GM18951 (cell line): Measurements from ENCODE around the gene EPHB1.

Source experiments
- POLR2A ChIP-seq: IDR thresholded peaks from 4 replicates; pipeline ENCODE4 v1.6.1; 2011; ENCODE audit warnings: mild to moderate bottlenecking; ENCODE audit not compliant: insufficient read length, insufficient read depth; ENCODE audit errors: extremely low read depth
- in situ Hi-C: fragments of 300-500 bp; cut with MboI; formaldehyde crosslinking; loops from one replicate; pipeline ENCODE4 v1.12.0; 2022; ENCODE audit warnings: low sequenced_read_pairs, mixed read lengths, inconsistent platforms; ENCODE audit not compliant: unreplicated experiment

Gene EPHB1

DNA sequence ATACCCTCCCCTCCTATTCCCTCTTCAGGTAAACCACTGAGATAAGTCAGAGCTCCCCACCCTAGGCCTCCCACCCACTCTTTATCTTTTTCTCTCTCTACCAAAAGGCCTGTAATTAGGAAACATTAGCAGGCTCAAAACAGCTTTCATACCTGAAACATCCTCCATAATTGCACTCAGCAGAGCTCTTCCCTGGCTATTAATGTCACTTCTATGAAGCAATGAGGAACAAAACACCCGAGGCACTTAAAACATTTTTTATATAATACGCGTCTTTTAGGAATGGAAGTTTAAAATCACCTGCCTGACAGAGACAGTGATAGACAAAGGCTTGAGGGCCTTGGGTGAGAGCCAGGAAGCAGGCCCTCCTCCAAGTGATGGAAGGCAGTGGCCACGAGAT, 138.9 kb downstream of the EPHB1 start:
- in situ Hi-C loops, result no loop called here
- TF ChIP-seq POLR2A, result no peak

DNA sequence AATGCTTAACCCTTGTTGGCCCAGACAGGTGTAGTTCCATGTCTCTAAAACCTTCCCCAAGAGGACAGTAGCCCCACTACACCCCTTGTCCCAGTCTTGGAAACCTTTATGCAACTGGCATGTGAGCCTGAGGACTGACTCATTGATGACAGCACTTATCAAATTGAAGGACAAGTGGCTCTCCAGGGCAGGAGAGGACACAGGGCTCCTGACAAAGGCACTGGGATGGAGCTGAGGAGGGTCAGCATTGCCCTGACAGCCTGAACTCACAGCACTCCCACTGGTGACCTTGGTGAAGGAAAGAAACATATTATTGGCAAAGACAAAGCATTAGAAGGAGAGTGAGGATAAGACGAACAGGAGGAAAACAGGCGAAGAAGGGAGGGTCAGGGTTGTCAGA, 139.9 kb downstream of the EPHB1 start:
- no peak for TF ChIP-seq POLR2A
- in situ Hi-C loops, result no loop called here

DNA sequence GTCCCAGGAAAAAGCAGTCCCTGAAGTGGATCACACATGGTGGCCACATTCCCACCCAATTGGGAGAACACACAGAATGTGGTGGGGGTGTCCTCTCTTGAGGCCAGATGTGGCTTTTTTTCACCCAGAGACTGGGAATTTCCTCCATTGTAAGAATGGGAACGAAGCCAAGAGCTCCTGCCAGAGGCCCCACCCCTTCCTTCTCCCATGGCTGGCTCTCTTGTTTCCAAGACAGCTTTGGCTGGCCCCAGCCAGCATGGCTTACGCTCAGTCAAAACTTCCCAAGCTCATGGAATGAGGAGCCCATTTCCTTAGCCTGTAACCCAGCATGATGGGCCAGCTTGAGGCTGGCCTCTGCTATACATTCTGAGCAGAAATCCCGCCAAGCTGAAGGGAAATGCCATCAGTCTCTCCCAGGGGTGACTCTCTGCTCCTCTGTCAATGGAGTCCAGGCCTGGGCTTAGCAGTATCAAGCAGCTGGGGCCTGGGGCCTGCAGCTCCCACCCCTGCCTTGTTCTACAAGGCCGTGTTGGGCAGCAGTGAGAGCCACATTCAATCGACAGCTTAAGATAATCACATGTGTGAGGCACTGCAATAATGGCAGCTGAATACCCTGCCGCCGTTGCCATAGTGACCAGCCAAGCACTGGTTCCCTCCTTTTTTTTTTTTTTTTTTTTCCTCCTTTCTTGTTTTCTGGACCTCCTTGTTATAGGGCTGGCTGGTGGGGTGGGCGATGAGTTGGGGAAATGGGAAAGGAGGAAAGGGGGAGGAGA, 142.4 kb downstream of the EPHB1 start:
- in situ Hi-C loops, result no loop called here
- no peak for TF ChIP-seq POLR2A

DNA sequence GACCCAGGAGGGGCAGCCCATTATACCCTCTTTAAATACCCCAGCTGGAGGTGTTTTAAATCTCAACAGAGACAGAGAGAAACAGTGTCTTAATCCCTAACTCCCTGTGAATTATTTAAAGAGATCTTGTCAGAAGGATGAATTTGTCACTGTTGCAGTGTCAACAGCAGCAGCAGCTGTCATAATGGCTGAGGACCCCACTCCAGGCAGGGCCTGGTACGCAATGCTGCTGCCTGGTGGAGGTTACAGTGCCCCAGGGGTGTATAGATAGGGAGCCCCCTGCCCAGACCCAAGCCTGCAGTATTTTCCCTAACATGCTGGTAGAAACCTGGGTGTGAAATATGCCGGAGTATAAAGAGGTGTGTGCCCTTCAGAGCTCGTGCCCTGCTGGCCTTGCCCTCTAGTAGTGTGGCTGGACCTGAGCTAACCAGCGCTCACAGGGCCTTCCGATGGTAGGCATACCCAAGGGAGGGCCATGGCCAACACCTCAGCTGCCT, 143.0 kb downstream of the EPHB1 start:
- in situ Hi-C loops, result no loop called here
- TF ChIP-seq POLR2A, result no peak

- in situ Hi-C loops, result no loop called here
- no peak for TF ChIP-seq POLR2A
Measured at GRCh38 chr3:134939978-134940377, 144.9 kb downstream of the EPHB1 start.

DNA sequence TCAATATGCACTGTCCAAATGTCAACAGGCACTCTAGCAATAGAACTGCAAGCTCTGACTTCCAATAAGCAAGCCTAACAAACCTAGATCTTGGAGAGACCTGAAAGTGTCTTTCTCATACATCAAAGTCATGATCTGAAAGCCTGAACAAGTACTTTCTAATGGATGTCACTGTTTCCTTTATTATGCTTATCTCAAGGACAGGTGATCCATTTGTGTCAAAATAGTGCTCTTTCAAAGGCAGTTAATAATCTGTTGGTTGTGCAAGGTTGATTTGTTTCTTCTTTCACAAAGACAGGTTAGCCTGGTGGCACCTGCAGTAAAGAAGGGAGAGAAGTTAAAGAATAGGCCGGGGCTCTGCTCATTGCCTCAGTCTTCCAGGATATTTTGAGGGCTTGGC, 146.8 kb downstream of the EPHB1 start:
- no peak for TF ChIP-seq POLR2A
- in situ Hi-C loops, result no loop called here

DNA sequence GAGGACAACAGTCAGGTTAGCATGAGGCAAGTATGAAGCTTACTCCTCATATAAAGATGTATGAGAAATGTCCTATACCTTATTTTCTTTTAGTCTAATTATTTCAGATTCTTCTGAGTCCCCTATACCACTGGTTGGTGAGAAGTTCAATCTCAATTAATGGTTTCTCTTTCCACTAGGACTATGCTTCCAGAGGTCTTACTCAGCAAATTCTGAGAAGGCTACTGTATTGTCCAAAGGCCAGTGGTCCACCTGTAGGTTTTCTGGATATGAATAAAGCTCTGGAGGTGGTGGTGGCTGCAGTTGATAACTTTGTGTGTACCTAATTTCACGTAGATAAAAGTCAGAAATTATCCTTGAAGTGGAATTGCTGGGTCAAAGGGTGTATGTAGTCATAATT, 149.4 kb downstream of the EPHB1 start:
- in situ Hi-C loops, result no loop called here
- TF ChIP-seq POLR2A, result no peak

- in situ Hi-C loops, result no loop called here
- no peak for TF ChIP-seq POLR2A
Measured at GRCh38 chr3:134949150-134949549, 154.1 kb downstream of the EPHB1 start.

GRCh38 chr3:134952371-134952770, 157.3 kb downstream of the EPHB1 start:
- in situ Hi-C loops, result no loop called here

DNA sequence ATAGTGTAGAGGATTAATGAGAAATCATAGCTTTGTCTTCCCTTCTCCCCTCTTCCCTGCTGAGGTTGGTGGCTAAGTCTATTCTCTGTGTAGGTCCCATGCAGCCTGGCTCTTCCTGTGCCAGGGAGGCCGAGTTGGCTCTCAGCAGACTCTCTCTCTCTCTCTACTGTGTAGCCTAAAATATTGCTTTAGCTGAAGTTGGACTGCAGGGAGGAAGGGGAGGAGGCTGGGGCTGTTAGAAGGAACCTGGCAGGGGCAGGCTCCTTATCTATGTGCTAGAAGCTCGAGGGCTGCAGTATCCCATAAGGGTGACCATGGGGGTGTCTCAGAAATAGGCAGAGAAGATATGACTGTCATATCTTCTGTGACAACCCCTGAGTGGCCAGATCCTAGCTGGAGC, 160.8 kb downstream of the EPHB1 start:
- TF ChIP-seq POLR2A, result no peak
- in situ Hi-C loops, result no loop called here

More at GRCh38 chr3:134952371-134952770, 157.3 kb downstream of the EPHB1 start:
- no peak for TF ChIP-seq POLR2A

DNA sequence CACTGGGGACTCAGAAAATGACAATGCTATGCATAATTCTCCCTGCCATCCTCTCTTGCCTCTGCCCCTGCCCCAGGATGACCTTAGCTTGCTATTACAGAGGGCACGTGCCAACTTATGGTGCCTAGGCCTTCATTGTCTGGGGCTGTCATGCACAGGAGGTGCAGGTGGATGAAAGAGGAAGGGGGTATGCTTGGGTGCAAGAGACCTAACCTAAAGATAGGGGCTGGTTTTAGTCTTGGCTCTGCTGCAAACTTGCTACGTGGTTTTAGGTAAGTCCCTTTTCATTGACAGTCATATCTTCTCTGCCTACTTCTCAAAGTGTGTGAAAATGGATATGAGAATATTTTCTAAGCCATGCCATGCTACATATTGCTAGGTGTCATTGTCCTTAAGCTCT, 161.3 kb downstream of the EPHB1 start:
- in situ Hi-C loops, result no loop called here
- TF ChIP-seq POLR2A, result no peak

- in situ Hi-C loops, result no loop called here
- no peak for TF ChIP-seq POLR2A
Measured at GRCh38 chr3:134956844-134957243, 161.8 kb downstream of the EPHB1 start.

- no peak for TF ChIP-seq POLR2A
- in situ Hi-C loops, result no loop called here
Measured at GRCh38 chr3:134959516-134959915, 164.5 kb downstream of the EPHB1 start.

GRCh38 chr3:134964226-134964625, 169.2 kb downstream of the EPHB1 start:
- TF ChIP-seq POLR2A, result no peak
- in situ Hi-C loops, result no loop called here
